Measurements from ENCODE around the gene ARL8B. TPM values are rescaled to one million over a fixed set of nuclear protein-coding genes. Genes with fewer than 3 reads are reported as not detected.

ARL8B gene
- total and polyA plus RNA-seq, 10 of the 15 experiments (the other 5 are each of a cell fraction or from before 2014, with no cell fraction given): 22.0 to 80.6 (median 43.7) TPM

GRCh38 chr3:5191555-5192304 lies 69.6 kb downstream of the ARL8B start (continued):
- no peak; the same call in 1 of the 2 replicates for TF ChIP-seq NKRF (conservative IDR thresholded peaks at IDR 0.05)
- peak; percentile 35; the same call in 1 of the 2 replicates for TF ChIP-seq RELB (IDR thresholded peaks at IDR 0.05; ENCODE audit: low read depth)
- no peak for TF ChIP-seq ASH2L (IDR thresholded peaks at IDR 0.05; ENCODE audit: borderline replicate concordance, low read depth)
- TF ChIP-seq FOXM1 (IDR thresholded peaks at IDR 0.05; ENCODE audit: low read depth, low read length): peak; percentile 20; the same call in 1 of the 2 replicates
- TF ChIP-seq MLLT1 (IDR thresholded peaks at IDR 0.05): 0 out of 2 replicates have a peak, but pooled peaks have one; percentile 16
- no peak for TF ChIP-seq KLF5 (IDR thresholded peaks at IDR 0.05; ENCODE audit: partially characterized antibody)
- no peak for TF ChIP-seq NR2F1 (conservative IDR thresholded peaks at IDR 0.05)
- no peak for TF ChIP-seq PRDM15 (CRISPR knock-in tag; IDR thresholded peaks at IDR 0.05)
- no peak for TF ChIP-seq TAF1 (IDR thresholded peaks at IDR 0.05; ENCODE audit: borderline replicate concordance, low read depth, low read length)
- no peak for TF ChIP-seq TCF12 (IDR thresholded peaks at IDR 0.05; ENCODE audit: low read depth, low read length)
- TF ChIP-seq ZNF687 (IDR thresholded peaks at IDR 0.05): peak; percentile 12; the same call in 1 of the 2 replicates
- 0 out of 2 replicates have a peak, but pooled peaks have one; percentile 12 for TF ChIP-seq ATF7 (IDR thresholded peaks at IDR 0.05; ENCODE audit: low read depth)
- no peak for TF ChIP-seq SMAD5 (IDR thresholded peaks at IDR 0.05; ENCODE audit: low read depth)
- TF ChIP-seq SMARCA5 (IDR thresholded peaks at IDR 0.05): no peak
- TF ChIP-seq SIX5 (IDR thresholded peaks at IDR 0.05; ENCODE audit: low read depth, low read length, severe bottlenecking): no peak

All from GM12878 (cell line).